Measurements from ENCODE around the gene USP46. TPM values are rescaled to one million over a fixed set of nuclear protein-coding genes. Genes with fewer than 3 reads are reported as not detected.

USP46 gene
- total RNA-seq, 6 experiments from 2014 or later: 4.0 to 5.7 (median 4.9) TPM

DNA sequence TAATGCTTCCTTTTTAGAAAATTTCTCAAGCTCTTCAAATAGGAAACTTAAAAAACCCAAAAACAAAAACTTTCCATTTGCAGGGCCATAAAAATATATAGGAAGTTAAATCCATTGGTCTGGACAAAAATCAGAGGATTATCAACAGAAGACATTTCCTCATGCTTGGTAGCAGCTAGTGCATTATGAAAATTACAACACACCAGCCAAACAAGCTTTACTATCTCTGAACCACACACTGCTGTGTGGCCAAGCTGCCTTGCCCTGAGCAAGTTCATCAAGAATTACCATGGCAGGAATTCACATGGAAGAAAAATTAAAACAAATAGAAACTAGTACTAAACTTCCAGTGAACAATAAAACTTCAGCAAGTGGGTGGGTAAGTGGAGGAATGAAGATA is 3.6 kb downstream of the USP46 start:
- intact Hi-C loops (cut with DNase I): no loop called here
- no peaks in the 10 kb centered on the region for H3K36me3 ChIP-seq
- no peak for DNase-seq
- no peak for ATAC-seq
- H3K27ac ChIP-seq: no peak overlapping the region
- peaks cover 0 to 7% (median 0%) of the 10 kb centered on the region in 4 donors for H3K4me1 ChIP-seq
- H3K4me3 ChIP-seq: no peak overlapping the region
- TF ChIP-seq POLR2A (IDR thresholded peaks at IDR 0.05) (no peak), CTCF (IDR thresholded peaks at IDR 0.05) (no peak)
- no peaks in the 10 kb centered on the region for H3K9me3 ChIP-seq
- no peaks in the 10 kb centered on the region for H3K27me3 ChIP-seq

GRCh38 chr4:52651996-52652672 is 7.0 kb downstream of the USP46 start:
- no peak for DNase-seq
- ATAC-seq: no peak
- Histone ChIP-seq H3K27me3 (no peaks in the 10 kb centered on the region), H3K36me3 (no peaks in the 10 kb centered on the region), H3K27ac (no peak overlapping the region), H3K4me3 (no peak overlapping the region), H3K9me3 (no peaks in the 10 kb centered on the region), H3K4me1 (no peaks in the 10 kb centered on the region)
- WGBS (ENCODE audit: insufficient coverage, low coverage, low lambda C conversion rate, missing lambda C conversion rate): 45% methylated on average over 2 of the region's 2 CpGs
- no peak for TF ChIP-seq POLR2A (IDR thresholded peaks at IDR 0.05)
- intact Hi-C loops (cut with DNase I): no loop called here

- no peaks in the 10 kb centered on the region for H3K36me3 ChIP-seq
- no peak for DNase-seq
- H3K27me3 ChIP-seq: no peaks in the 10 kb centered on the region
- WGBS (ENCODE audit: insufficient coverage, low coverage, low lambda C conversion rate, missing lambda C conversion rate): 88% methylated on average over 1 of the region's 1 CpG
- no peak for TF ChIP-seq CTCF (IDR thresholded peaks at IDR 0.05)
- TF ChIP-seq POLR2A (IDR thresholded peaks at IDR 0.05): no peak
- intact Hi-C loops (cut with DNase I): no loop called here
- peaks cover 0 to 5% (median 0%) of the 10 kb centered on the region in 4 donors for H3K4me1 ChIP-seq
- H3K4me3 ChIP-seq: no peak overlapping the region
- no peak overlapping the region for H3K27ac ChIP-seq
- no peak for ATAC-seq
- no peaks in the 10 kb centered on the region for H3K9me3 ChIP-seq
These were observed 10.3 kb downstream of the USP46 start for GRCh38 chr4:52648836-52649235.

DNA sequence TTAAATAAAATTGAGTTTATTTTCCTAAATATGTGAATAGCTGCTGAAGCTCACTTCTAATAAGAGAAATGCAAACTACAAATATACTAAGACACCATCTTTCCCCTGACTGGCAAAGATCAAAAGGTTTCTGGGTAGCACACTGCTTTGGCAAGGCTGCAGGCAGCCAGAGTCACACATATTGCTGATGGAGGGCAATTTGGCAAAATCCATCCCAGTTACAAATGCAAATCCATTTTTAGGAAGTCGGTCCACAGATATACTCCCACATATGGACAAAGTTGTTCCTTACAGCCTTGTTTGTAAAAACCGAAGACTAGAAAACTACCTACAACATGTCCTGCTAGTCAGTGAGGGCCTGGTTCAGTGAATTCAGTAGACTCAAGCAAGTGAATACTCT is 12.4 kb downstream of the USP46 start:
- intact Hi-C loops (cut with DNase I): no loop called here
- Histone ChIP-seq H3K27me3 (no peaks in the 10 kb centered on the region), H3K36me3 (no peaks in the 10 kb centered on the region), H3K4me1 (peaks cover 0 to 9% (median 0%) of the 10 kb centered on the region in 4 donors), H3K27ac (no peak overlapping the region), H3K9me3 (no peaks in the 10 kb centered on the region), H3K4me3 (no peak overlapping the region)
- no peak for ATAC-seq
- WGBS (ENCODE audit: insufficient coverage, low coverage, low lambda C conversion rate, missing lambda C conversion rate): 71% methylated on average over 2 of the region's 2 CpGs
- no peak for DNase-seq
- TF ChIP-seq POLR2A (IDR thresholded peaks at IDR 0.05) (no peak), CTCF (IDR thresholded peaks at IDR 0.05) (no peak)

GRCh38 chr4:52646096-52646495 is 13.0 kb downstream of the USP46 start:
- Histone ChIP-seq H3K27me3 (no peaks in the 10 kb centered on the region), H3K9me3 (no peaks in the 10 kb centered on the region), H3K36me3 (no peaks in the 10 kb centered on the region), H3K4me1 (peaks cover 0 to 9% (median 0%) of the 10 kb centered on the region in 4 donors), H3K4me3 (no peak overlapping the region), H3K27ac (no peak overlapping the region)
- no peak for DNase-seq
- no peak for ATAC-seq
- no peak for TF ChIP-seq CTCF (IDR thresholded peaks at IDR 0.05)
- TF ChIP-seq POLR2A (IDR thresholded peaks at IDR 0.05): no peak
- intact Hi-C loops (cut with DNase I): no loop called here
- no CpG with 5 or more reads among the region's 3 CpGs for WGBS (ENCODE audit: insufficient coverage, low coverage, low lambda C conversion rate, missing lambda C conversion rate)
